Chondrocyte (in vitro differentiated cells): Measurements from ENCODE around the gene LIN7C. TPM values are rescaled to one million over a fixed set of nuclear protein-coding genes. Genes with fewer than 3 reads are reported as not detected.

Source experiments
- DNase-seq: peaks from one replicate; pipeline ENCODE4 v3.0.0; 2021; ENCODE audit warnings: mixed read lengths, low spot score
- H3K27ac Mint-ChIP-seq: one replicate; pipeline ENCODE4 v1.8.0; 2021; ENCODE audit warnings: mild to moderate bottlenecking, moderate library complexity, mixed read lengths; ENCODE audit not compliant: unreplicated experiment
- H3K27me3 Mint-ChIP-seq: 2 replicates; pipeline ENCODE4 v1.8.0; 2021; ENCODE audit warnings: low read depth, mixed read lengths
- H3K36me3 Mint-ChIP-seq: 2 replicates; pipeline ENCODE4 v1.8.0; 2021; ENCODE audit warnings: low read depth, mixed read lengths
- H3K4me1 Mint-ChIP-seq: 2 replicates; pipeline ENCODE4 v1.8.0; 2021; ENCODE audit warnings: low read depth, mild to moderate bottlenecking, mixed read lengths
- H3K4me3 Mint-ChIP-seq: one replicate; pipeline ENCODE4 v1.8.0; 2021; ENCODE audit warnings: mild to moderate bottlenecking, moderate library complexity, mixed read lengths; ENCODE audit not compliant: unreplicated experiment
- H3K9me3 Mint-ChIP-seq: 2 replicates; pipeline ENCODE4 v1.8.0; 2021; ENCODE audit warnings: low read depth, mixed read lengths
- total RNA-seq: library from RNA; stranded (reverse); gene quantifications from 3 replicates; pipeline ENCODE4 v1.2.1, GENCODE V29; 2021
- TF ChIP-seq, protein P1 (sequence below): fragments of 200-600 bp; sonication (generic); IDR thresholded peaks from 2 replicates; pipeline ENCODE4 v1.5.0; 2021; ENCODE audit warnings: antibody characterized with exemption, mild to moderate bottlenecking, moderate library complexity

LIN7C gene
- total RNA-seq, 1 donor from 2014 or later, result 20.4 TPM

DNA sequence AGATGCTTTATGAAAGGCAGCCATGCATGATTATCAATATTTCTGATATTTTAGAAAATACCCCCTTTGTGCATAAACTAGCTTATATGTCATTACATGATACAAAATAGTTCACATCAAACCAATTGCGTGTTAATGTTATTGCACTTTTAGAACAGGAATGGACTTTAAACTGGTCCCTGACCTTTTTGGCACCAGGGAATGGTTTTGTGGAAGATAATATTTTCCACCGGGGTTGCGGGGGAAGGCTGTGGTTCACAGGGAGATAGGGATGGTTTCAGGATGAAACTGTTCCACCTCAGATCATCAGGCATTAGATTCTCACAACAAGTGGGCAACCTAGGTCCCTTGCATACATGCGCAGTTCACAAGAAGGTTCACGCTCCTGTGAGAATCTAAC, 17.5 kb downstream of the LIN7C start:
- Mint-ChIP-seq H3K27ac (no peak overlapping the region), H3K4me1 (no peaks in the 10 kb centered on the region), H3K36me3 (peaks cover 10% of the 10 kb centered on the region), H3K27me3 (no peaks in the 10 kb centered on the region), H3K9me3 (no peaks in the 10 kb centered on the region), H3K4me3 (no peak overlapping the region)
- DNase-seq, result no peak
- TF ChIP-seq, protein P1, sequence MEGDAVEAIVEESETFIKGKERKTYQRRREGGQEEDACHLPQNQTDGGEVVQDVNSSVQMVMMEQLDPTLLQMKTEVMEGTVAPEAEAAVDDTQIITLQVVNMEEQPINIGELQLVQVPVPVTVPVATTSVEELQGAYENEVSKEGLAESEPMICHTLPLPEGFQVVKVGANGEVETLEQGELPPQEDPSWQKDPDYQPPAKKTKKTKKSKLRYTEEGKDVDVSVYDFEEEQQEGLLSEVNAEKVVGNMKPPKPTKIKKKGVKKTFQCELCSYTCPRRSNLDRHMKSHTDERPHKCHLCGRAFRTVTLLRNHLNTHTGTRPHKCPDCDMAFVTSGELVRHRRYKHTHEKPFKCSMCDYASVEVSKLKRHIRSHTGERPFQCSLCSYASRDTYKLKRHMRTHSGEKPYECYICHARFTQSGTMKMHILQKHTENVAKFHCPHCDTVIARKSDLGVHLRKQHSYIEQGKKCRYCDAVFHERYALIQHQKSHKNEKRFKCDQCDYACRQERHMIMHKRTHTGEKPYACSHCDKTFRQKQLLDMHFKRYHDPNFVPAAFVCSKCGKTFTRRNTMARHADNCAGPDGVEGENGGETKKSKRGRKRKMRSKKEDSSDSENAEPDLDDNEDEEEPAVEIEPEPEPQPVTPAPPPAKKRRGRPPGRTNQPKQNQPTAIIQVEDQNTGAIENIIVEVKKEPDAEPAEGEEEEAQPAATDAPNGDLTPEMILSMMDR, result no peak

DNA sequence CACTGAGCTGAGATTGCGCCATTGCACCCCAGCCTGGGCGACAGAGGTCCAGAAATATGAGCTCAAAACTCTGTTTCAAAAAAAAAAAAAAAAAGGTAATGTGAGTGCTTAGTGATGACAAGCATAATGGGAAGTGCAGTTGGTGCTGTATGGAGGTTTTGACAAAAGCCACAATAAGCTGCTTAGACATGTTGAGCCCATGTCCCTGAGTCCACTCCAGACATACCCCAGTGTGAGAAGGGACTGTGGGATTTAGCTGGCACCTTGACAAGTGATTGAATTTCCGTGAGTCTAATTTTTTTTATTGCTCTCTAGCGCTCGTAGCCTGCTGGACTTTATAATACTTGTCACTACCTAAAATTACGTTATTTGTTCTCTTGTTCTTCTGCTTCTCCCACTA, 18.9 kb downstream of the LIN7C start:
- peaks cover 9% of the 10 kb centered on the region for H3K36me3 Mint-ChIP-seq
- no peaks in the 10 kb centered on the region for H3K4me1 Mint-ChIP-seq
- no peaks in the 10 kb centered on the region for H3K9me3 Mint-ChIP-seq
- TF ChIP-seq, protein P1, result no peak
- H3K27ac Mint-ChIP-seq, result no peak overlapping the region
- no peak overlapping the region for H3K4me3 Mint-ChIP-seq
- DNase-seq, result no peak
- no peaks in the 10 kb centered on the region for H3K27me3 Mint-ChIP-seq

- DNase-seq, result no peak
- TF ChIP-seq, protein P1, result peak; percentile 96
- H3K9me3 Mint-ChIP-seq, result no peaks in the 10 kb centered on the region
Measured at GRCh38 chr11:27485930-27486773, 20.4 kb downstream of the LIN7C start.

GRCh38 chr11:27482793-27483192, 23.8 kb downstream of the LIN7C start:
- H3K4me1 Mint-ChIP-seq, result peaks cover 7% of the 10 kb centered on the region
- no peak for DNase-seq
- H3K36me3 Mint-ChIP-seq, result no peaks in the 10 kb centered on the region
- no peaks in the 10 kb centered on the region for H3K27me3 Mint-ChIP-seq
- H3K4me3 Mint-ChIP-seq, result no peak overlapping the region
- H3K27ac Mint-ChIP-seq, result no peak overlapping the region
- no peaks in the 10 kb centered on the region for H3K9me3 Mint-ChIP-seq
- TF ChIP-seq, protein P1, result no peak

More at GRCh38 chr11:27485930-27486773, 20.4 kb downstream of the LIN7C start:
- Mint-ChIP-seq H3K27me3 (no peaks in the 10 kb centered on the region), H3K4me3 (no peak overlapping the region), H3K36me3 (peaks cover 2% of the 10 kb centered on the region), H3K4me1 (peaks cover 7% of the 10 kb centered on the region), H3K27ac (no peak overlapping the region)

DNA sequence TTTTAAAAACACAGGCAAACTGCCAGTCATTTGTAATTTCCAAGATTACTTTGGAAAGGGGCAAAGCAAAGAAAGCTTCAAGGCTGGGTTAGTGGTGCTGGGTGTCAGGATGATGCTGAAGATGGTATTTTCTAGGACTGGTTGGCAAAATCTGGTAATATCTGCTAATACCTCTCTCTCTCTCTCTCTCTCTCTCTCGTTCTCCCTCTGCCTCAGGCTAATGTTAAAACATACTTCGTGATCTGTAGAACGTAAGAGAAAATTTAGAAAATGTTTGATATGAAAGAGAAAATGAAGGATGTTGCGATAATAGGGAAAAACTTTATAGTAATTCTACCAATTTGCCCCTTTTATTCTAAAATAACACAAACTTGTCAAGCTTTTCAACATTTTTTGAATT, 24.6 kb downstream of the LIN7C start:
- H3K27ac Mint-ChIP-seq, result no peak overlapping the region
- H3K27me3 Mint-ChIP-seq, result no peaks in the 10 kb centered on the region
- no peak overlapping the region for H3K4me3 Mint-ChIP-seq
- H3K4me1 Mint-ChIP-seq, result peaks cover 7% of the 10 kb centered on the region
- no peak for DNase-seq
- TF ChIP-seq, protein P1, result no peak
- no peaks in the 10 kb centered on the region for H3K36me3 Mint-ChIP-seq
- H3K9me3 Mint-ChIP-seq, result no peaks in the 10 kb centered on the region
